ENCODE results near the gene FOXL2NB.

DNA sequence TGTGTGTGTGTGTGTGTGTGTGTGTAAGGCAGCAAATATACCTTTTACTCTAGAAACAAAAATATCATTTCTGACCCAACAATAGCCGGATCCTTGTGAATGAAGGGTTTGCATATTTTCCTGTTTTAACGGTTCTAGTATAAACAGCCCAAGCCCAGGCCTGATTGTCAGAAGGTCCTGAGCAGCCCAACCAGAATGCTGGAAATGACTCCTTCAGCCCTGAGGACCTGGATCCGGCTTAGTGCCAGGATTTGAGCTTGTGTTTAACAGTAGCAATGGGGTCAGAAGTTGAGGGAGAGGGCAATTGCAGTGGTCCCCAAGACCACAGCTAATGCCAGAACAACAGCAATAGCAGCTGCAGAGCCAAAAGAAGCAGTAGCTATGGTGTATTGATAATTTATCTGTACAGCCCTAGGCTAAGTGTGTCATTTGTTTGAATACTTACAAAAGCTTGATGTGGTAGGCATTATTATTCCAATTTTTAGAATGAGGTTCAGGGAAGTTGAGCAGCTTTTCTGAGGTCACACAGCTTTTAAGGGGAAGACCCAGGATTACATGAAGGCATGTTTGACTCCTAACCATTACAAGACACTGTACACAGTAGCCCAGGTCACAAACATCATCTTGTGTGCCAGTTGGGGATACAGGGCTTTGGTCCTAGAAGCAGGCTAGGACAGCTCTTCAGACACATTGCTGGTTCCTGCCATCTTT lies 12.9 kb upstream of the FOXL2NB start:
- TF ChIP-seq, protein P1, sequence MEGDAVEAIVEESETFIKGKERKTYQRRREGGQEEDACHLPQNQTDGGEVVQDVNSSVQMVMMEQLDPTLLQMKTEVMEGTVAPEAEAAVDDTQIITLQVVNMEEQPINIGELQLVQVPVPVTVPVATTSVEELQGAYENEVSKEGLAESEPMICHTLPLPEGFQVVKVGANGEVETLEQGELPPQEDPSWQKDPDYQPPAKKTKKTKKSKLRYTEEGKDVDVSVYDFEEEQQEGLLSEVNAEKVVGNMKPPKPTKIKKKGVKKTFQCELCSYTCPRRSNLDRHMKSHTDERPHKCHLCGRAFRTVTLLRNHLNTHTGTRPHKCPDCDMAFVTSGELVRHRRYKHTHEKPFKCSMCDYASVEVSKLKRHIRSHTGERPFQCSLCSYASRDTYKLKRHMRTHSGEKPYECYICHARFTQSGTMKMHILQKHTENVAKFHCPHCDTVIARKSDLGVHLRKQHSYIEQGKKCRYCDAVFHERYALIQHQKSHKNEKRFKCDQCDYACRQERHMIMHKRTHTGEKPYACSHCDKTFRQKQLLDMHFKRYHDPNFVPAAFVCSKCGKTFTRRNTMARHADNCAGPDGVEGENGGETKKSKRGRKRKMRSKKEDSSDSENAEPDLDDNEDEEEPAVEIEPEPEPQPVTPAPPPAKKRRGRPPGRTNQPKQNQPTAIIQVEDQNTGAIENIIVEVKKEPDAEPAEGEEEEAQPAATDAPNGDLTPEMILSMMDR (conservative IDR thresholded peaks at IDR 0.05): no peak
- no peak for TF ChIP-seq ZFX (IDR thresholded peaks at IDR 0.05)

Data from C4-2B (cell line).